NCI-H2107 treated with DMSO at 0.1 percent for 48 hours (cell line): ENCODE results near the gene PRSS36.
A peak's percentile ranks its signal among the peaks of the same experiment; 100 is the strongest.
"Not testable (repeated sequence)": the region's sequence is repeated elsewhere in the genome, so short reads cannot be mapped to it uniquely, and the experiment has no call there.

Source experiments
- DNase-seq: peaks from one replicate; lab custom pipeline; 2025; ENCODE audit not compliant: unreplicated experiment; lab: John Stamatoyannopoulos, UW

PRSS36 gene

DNA sequence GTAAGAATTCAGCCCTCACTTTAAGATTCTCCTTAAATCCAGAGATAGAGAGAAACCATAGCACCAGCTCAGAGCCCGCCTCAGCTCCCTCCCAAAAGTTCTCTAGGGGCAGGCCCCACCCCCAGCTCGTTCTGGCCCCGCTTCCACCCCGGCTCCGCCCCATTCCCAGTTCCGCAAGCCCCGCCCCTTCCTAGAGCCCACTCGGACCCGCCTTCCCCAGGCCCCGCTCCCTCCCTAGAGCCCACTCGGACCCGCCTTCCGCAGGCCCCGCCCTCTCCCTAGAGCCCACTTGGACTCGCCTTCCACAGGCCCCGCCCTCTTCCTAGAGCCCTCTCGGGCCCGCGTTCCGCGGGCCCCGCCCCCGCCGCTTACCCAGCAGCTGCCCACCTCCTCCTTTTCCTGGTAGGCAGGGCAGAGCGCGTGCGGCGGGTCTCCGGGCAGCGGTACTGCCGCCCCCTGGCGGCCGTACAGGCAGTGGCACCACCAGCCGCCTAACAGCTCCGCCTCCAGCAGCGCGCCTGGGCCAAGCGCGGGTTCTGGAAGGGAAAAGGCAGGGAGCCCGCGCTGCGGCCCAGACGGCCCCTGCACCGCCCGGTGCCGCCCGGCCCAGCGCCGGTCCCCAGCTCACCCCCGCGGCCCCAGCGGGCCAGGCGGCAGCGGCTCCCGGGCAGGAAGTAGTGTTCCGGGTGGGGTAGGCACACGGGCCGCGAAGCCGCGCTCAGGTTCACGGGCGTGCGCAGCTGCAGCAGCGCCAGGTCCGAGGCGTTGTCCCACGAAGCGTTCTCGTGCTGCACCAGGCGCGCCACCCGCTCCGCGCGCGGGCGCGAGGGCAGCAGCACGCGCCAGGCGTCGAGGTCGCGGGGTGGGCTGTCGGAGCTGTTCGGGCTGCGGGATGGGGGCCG is 7.5 kb downstream of the PRSS36 start:
- DNase-seq: peak; percentile 92

DNA sequence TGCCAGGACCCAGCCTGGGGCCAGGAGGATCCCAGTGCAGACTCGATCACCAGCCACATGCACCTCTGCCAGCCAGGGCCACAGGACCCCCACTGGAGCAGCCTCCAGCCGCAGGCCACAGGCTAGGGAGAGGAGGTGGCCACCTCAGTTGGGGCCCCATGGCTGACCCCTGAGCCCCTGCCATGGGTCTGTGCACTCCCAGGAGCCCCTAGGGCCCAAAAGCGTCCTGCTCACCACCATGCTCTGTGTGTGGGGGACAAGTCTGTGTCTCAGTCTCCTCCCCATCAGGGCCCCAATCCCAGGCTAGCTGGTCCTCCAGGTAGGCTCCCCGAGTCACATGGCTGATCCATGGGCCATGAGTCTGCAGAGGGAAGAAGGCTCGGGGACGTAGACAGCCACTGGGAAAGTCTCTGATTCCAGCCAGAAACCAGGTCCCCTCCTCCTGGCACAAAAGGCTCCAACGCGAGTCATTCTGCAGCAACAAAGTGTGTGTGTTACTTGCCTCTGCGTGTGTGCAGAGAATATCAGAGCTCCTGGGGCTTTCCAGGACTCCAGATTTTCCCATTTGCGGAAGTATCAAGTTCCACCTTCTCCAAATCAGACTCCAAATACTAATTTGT is 8.3 kb downstream of the PRSS36 start:
- no peak for DNase-seq

DNA sequence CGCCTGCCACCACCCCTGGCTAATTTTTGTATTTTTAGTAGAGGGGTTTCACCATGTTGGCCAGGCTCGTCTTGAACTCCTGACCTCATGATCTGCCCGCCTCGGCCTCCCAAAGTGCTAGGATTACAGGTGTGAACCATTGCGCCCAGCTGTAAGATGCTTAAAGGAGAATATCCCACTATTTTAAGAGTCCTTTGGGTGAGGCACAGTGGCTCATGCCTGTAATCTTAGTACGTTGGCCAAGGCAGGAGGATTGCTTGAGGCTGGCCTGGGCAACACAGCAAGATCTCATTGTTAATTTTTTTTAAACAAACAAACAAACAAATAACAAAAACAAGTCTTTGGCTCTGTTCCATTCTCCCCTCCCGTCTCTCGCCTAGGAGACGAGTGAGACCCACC is 8.8 kb downstream of the PRSS36 start:
- DNase-seq: not testable (repeated sequence)

GRCh38 chr16:31138621-31139578 is 11.0 kb downstream of the PRSS36 start:
- DNase-seq: no peak

DNA sequence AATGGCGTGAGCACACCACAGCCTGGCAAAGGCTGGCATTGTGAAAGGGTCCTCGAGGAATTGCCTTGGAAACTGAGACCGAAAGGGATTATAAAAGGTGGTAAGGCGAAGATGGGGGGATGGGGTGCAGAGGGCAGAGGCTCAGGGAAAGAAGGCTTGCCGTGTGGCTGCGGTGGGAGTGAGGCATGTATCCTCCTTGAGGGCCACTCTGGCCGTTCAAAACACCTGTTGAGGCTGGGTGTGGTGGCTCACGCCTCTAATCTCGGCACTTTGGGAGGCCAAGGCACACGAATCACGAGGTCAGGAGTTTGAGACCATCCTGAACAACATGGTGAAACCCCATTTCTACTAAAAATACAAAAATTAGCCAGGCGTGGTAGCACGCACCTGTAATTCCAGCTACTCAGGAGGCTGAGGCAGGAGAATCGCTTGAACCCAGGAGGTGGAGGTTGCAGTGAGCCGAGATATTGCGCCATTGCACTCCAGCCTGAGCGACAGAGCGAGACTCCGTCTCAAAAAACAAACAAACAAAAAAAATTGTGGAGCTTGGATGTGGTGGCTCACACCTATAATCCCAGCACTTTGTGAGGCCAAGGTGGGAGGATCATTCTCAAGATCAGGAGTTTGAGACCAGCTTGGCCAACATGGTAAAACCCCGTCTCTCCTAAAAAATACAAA is 12.9 kb downstream of the PRSS36 start:
- DNase-seq: not testable (repeated sequence)

DNA sequence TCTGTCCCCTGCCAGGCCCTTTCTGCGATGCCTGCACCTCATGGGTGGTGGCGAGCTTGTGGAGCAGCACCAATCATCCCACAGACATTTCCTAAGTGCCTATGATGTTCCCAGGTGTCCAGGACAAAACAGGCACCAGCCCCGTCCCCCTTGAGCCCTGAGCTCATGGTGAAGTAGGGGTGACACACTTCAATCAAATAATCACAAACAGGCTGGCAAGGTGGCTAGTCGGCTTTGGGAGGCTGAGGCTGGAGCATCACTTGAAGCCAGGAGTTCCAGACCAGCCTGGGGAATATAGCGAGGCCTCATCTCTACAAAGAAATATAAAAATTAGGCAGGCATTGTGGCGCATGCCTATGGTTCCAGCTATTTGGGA is 13.6 kb downstream of the PRSS36 start:
- DNase-seq: no peak

- DNase-seq: no peak
Measured at GRCh38 chr16:31135535-31136286, 14.2 kb downstream of the PRSS36 start, which contains the start of gene PRSS8. Gene PRSS8, minus strand, starts transcription at chr16:31135727. Its CDS starts 229 bp downstream, at chr16:31135498.

DNA sequence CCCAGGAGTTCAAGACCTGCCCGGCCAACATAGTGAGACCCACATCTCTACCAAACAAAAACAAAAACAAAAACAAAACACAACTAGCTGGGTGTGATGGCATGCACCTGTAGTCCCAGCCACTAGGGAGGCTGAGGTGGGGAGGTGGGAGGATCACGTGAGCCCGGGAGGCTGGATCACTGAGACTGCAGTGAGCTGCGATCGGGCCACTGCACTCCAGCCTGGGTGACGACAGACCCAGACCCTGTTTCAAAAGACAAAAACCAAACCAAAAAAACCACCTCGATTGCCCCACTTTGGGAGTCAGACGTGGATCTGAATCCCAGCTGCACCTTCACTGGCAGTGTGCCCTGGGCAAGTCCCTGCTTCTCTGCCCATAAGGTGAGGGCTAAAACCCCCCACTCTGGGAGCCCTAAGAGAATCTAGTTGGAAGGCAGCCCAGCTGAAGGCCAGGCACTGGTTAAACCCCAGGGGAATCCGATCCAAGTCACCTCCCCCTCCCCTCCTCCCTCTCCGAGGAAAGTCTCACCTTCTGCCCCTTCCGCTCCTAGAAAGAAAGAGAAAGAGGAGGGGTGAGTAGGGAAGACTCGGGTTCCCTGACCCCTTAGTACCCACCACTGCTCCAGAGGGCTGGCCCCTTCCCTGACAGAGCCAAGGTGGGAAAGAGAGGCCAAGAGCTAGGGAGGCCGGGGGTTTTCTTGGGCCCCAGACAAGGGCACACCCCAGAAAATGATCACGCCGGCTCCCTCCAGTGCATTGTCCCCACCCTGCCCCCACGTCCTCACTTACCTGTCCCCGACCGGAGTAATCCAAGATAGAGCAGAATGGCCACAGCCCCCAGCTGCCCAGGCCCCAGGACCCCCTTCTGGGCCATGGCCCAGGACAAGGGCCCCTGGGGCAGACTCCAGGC is 15.0 kb downstream of the PRSS36 start:
- peak; percentile 61 for DNase-seq

GRCh38 chr16:31134091-31134571 is 15.7 kb downstream of the PRSS36 start:
- no peak for DNase-seq

DNA sequence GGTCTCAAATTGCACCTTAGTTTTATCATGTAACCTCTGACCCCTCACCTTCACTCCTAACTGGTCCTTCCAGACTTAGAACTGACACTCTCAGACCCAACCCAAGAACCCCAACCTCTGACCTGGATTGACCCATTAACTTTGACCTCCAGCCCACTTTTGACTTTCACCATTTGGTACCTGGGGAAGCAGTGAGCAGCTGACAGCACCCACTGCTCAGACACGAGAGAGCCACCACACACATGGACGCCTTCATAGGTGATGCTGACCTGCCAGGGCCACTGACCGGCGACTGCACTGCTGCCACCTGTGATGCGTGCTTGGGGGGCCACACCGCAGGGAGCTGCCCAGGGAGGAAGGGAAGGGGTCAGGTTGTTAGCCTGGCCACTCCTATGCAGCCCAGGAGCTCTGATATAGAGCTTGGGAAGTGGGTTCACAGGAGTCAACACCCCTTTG is 16.8 kb downstream of the PRSS36 start:
- no peak for DNase-seq

DNA sequence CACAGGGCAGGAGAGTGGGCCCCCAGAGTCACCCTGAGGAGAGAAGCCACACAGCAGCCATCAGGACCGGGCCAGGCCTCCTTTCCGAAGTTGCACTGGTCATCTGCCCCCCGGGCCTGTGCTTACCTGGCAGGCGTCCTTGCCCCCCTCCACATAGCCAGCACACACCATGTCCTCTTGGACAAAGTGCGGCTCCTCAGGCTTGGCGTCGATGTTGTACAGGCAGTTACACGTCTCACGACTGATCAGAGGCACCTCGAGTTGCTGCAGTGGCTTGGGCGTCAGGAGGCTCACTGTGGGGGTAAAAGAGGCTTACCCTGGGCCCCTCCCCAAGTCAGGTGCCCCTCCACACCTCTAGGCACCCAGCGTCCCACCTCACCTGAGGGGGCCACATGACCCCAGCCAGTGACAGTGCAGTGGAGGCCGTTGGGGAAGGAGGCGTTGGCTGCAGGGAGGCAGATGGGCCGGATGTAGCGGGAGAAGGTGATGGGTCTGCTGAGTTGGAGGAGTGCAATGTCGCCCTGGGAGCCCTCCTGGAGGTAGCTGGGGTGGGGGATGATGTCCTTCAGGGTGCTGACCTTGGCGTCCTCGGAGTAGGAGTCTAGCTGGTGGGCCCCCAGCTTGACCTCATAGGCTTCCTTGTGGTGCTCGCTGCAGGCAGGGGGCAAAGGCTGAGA is 17.4 kb downstream of the PRSS36 start:
- DNase-seq: no peak

GRCh38 chr16:31131841-31132271 is 18.0 kb downstream of the PRSS36 start:
- DNase-seq: no peak

DNA sequence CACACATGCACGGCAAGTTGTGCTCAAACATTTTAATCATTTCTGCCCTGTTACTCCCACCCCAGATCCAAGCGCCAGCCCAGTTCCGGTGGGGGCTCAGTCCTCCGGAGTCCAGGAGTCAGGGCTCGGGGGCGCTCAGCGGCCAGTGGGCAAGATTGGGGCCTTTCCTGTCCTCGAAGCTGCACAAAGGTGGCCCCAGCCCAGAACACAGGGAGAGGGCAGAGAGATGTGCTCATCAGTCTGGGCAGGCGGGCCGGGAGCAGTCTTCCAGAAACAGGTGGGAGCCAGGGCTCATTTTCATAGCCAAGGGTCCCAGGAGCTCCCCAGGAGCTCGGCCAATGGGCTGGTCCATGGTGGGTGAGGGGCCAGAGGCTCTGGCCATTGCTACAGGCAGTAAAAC is 18.4 kb downstream of the PRSS36 start:
- no peak for DNase-seq

DNA sequence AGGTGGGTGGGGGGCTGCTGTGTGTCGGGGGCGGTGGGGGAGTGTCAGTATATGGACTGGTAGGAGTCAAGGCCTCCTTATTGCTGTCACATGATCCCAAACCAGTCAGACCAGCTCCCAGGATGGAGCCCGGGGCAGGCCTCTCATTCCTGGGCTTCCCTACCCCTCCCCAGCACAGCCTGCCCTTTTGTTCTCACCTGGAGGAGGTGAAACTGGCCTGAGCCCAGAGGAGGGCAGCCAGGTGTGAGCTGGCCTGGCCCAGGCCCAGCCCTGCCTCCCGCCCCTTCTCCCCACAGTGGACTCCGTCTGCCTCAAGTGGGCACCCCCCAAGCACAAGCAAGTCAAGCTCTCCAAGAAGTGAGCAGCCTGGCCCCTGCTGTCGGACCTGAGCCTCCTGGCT is 19.0 kb downstream of the PRSS36 start:
- DNase-seq: no peak

- DNase-seq: no peak
Measured at GRCh38 chr16:31130336-31130891, 19.5 kb downstream of the PRSS36 start.

GRCh38 chr16:31129568-31130335 is 20.1 kb downstream of the PRSS36 start:
- no peak for DNase-seq
